ENCODE measurements around the gene RFWD3.
A peak's percentile ranks its signal among the peaks of the same experiment; 100 is the strongest.

Gene RFWD3

GRCh38 chr16:74611721-74612120 is 55.0 kb downstream of the RFWD3 start:
- DNase-seq: no peak

- peak; percentile 54 for DNase-seq
These were observed 57.7 kb downstream of the RFWD3 start for GRCh38 chr16:74608944-74609343.

- DNase-seq: no peak
These were observed 58.3 kb downstream of the RFWD3 start for GRCh38 chr16:74608381-74608780.

GRCh38 chr16:74607962-74608356 is 58.7 kb downstream of the RFWD3 start:
- DNase-seq: no peak

- no peak for DNase-seq
These were observed 59.2 kb downstream of the RFWD3 start for GRCh38 chr16:74607310-74607961.

GRCh38 chr16:74606521-74607309 is 60.0 kb downstream of the RFWD3 start, which contains the start of gene GLG1:
TSS of gene GLG1 (minus strand) at chr16:74607114. CDS start at chr16:74607094, 20 bp downstream.
- DNase-seq: peak; percentile 90

- DNase-seq: no peak
These were observed 60.7 kb downstream of the RFWD3 start for GRCh38 chr16:74605746-74606520.

GRCh38 chr16:74605332-74605731 is 61.3 kb downstream of the RFWD3 start:
- no peak for DNase-seq

- DNase-seq: no peak
These were observed 62.8 kb downstream of the RFWD3 start for GRCh38 chr16:74603848-74604247.

- peak; percentile 66 for DNase-seq
These were observed 65.4 kb downstream of the RFWD3 start for GRCh38 chr16:74601126-74601871.

GRCh38 chr16:74596586-74596985 is 70.1 kb downstream of the RFWD3 start:
- no peak for DNase-seq

- DNase-seq: no peak
These were observed 73.8 kb downstream of the RFWD3 start for GRCh38 chr16:74592847-74593246.

GRCh38 chr16:74591876-74592650 is 74.6 kb downstream of the RFWD3 start:
- DNase-seq: no peak

- DNase-seq: no peak
These were observed 79.7 kb downstream of the RFWD3 start for GRCh38 chr16:74586948-74587347.

GRCh38 chr16:74585846-74586443 is 80.7 kb downstream of the RFWD3 start:
- no peak for DNase-seq

GRCh38 chr16:74583926-74584666 is 82.6 kb downstream of the RFWD3 start:
- DNase-seq: no peak

- DNase-seq: no peak
These were observed 83.7 kb downstream of the RFWD3 start for GRCh38 chr16:74582970-74583369.

- no peak for DNase-seq
These were observed 85.8 kb downstream of the RFWD3 start for GRCh38 chr16:74580833-74581232.

GRCh38 chr16:74578838-74579237 is 87.8 kb downstream of the RFWD3 start:
- no peak for DNase-seq

- DNase-seq: no peak
These were observed 88.2 kb downstream of the RFWD3 start for GRCh38 chr16:74578433-74578832.

GRCh38 chr16:74577882-74578366 is 88.8 kb downstream of the RFWD3 start:
- no peak for DNase-seq

Measured in activated CD4-positive, alpha-beta T cell treated with anti-CD3 and anti-CD28 coated beads, Interleukin-2, amount 50 U/mL, for 1 hour (primary cell).